Neural progenitor cell (in vitro differentiated cells): Measurements from ENCODE around the gene HOXC10.

Experiments
- EZH2 ChIP-seq: fragments of 200-600 bp; sonication (generic); IDR thresholded peaks from 2 replicates; pipeline ENCODE4 v1.6.1; 2017; ENCODE audit warnings: antibody characterized with exemption, mild to moderate bottlenecking, moderate library complexity
- EZH2phosphoT487 ChIP-seq: fragments of 200-600 bp; sonication (generic); IDR thresholded peaks from 2 replicates; pipeline ENCODE4 v1.6.1; 2017; ENCODE audit warnings: antibody characterized with exemption
- TF ChIP-seq, protein P1 (sequence below): fragments of 200-600 bp; sonication (generic); IDR thresholded peaks from 2 replicates; pipeline ENCODE4 v1.5.1; 2017; ENCODE audit warnings: antibody characterized with exemption, mild to moderate bottlenecking

DNA sequence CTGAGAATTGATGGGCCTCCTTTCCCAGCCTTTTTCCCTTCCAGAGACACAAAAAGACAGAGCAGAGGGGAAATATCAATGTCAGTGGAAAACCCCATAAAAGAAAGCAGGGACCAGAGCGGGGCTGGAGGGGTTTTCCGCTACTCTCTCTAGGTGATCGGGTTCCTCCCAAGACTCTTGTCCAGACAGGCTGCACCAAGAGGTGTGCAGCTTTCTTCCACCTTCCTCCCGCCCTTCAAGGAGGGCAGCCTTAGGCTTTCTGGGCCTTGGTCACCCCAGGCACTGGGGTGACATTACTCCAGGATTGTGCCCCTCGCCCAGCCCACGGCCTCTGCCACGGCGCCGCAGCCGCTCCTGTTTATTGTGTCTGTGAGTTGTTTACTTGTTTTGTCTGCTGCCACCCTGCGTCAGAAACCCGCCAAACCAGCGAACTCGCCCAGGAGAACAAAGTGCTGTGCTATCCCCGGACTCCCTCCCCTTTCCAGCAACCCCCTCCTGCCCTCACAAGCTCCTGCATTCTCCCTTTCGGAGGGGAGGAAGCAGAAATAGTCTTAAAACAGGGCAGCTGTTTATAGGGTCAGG lies 36.6 kb downstream of the HOXC10 start:
- TF ChIP-seq, protein P1, sequence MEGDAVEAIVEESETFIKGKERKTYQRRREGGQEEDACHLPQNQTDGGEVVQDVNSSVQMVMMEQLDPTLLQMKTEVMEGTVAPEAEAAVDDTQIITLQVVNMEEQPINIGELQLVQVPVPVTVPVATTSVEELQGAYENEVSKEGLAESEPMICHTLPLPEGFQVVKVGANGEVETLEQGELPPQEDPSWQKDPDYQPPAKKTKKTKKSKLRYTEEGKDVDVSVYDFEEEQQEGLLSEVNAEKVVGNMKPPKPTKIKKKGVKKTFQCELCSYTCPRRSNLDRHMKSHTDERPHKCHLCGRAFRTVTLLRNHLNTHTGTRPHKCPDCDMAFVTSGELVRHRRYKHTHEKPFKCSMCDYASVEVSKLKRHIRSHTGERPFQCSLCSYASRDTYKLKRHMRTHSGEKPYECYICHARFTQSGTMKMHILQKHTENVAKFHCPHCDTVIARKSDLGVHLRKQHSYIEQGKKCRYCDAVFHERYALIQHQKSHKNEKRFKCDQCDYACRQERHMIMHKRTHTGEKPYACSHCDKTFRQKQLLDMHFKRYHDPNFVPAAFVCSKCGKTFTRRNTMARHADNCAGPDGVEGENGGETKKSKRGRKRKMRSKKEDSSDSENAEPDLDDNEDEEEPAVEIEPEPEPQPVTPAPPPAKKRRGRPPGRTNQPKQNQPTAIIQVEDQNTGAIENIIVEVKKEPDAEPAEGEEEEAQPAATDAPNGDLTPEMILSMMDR, result peak; percentile 45
- TF ChIP-seq EZH2 (peak; percentile 93), EZH2phosphoT487 (peak; percentile 92)
